Esophagus squamous epithelium (tissue), 5 donors: ENCODE measurements around the gene CRTC2. TPM values are rescaled to one million over a fixed set of nuclear protein-coding genes. Genes with fewer than 3 reads are reported as not detected.

Experiments
- DNase-seq: peaks from one replicate; lab custom pipeline; 2025; lab: John Stamatoyannopoulos, UW
- H3K27ac ChIP-seq, 4 donors: fragments of 200-600 bp; sonication (generic); one replicate each; pipeline ENCODE4 v1.5.1; 2016 to 2019; ENCODE audit warnings: mild to moderate bottlenecking in 1 of 4
- H3K27me3 ChIP-seq, 4 donors: fragments of 200-600 bp; sonication (generic); 1 replicate in 3 of 4; 2 replicates in 1 of 4; pipeline versions ENCODE4 v1.5.1 to v1.6.0; 2017 to 2021; ENCODE audit warnings: antibody characterized with exemption in 1 of 4
- H3K36me3 ChIP-seq, 3 donors: fragments of 200-600 bp; sonication (generic); one replicate each; pipeline ENCODE4 v1.5.1; 2016 to 2019
- H3K4me1 ChIP-seq, 3 donors: fragments of 200-600 bp; sonication (generic); one replicate each; pipeline ENCODE4 v1.5.1; 2017 to 2019
- H3K4me3 ChIP-seq, 4 donors: fragments of 200-600 bp; sonication (generic); 1 replicate in 3 of 4; 2 replicates in 1 of 4; pipeline ENCODE4 v1.5.1; 2016 to 2019; ENCODE audit warnings: mild to moderate bottlenecking in 2 of 4, moderate library complexity in 1 of 4
- H3K9me3 ChIP-seq, 3 donors: fragments of 200-600 bp; sonication (generic); one replicate each; pipeline ENCODE4 v1.5.1; 2016 to 2019
- POLR2A ChIP-seq, 4 donors: fragments of 450-650 bp; IDR thresholded peaks; one replicate each; pipeline ENCODE4 v1.6.1; 2017; ENCODE audit warnings: antibody characterized with exemption in 4 of 4, mild to moderate bottlenecking in 4 of 4, moderate library complexity in 3 of 4
- WGBS, 2 donors: methylation state at CpG; one replicate each; pipeline ENCODE4 v1.1.5; 2018; 5-methylcytosine and 5-hydroxymethylcytosine counted together
- intact Hi-C: fragments of 100-400 bp; cut with DNase I; formaldehyde crosslinking; loops from one replicate; pipeline ENCODE4 v1.15.0; 2022
- total RNA-seq, 4 donors: library from RNA; depleted of rRNA; stranded (reverse); fragments of >200 nt; gene quantifications; one replicate each; pipeline ENCODE4 v1.1.0, GENCODE V29; 2016
- TF ChIP-seq, protein P1 (sequence below), 6 experiments: fragments of 450-650 bp in 4 of 6; fragments of 200-600 bp in 2 of 6; sonication (generic) in 2 of 6; IDR thresholded peaks; one replicate each; pipeline ENCODE4 v1.5.1; 2016 to 2019; ENCODE audit warnings: antibody characterized with exemption in 6 of 6, mild to moderate bottlenecking in 4 of 6, moderate library complexity in 4 of 6
- donor health status: DM: yes; HTN: yes; CAD: no.

CRTC2 gene
- total RNA-seq, 4 donors from 2014 or later, result 7.5 to 13.2 (median 8.0) TPM

- no peak for DNase-seq
- intact Hi-C loops, result no loop called here
- Histone ChIP-seq H3K27me3 (no peaks in the 10 kb centered on the region), H3K27ac (peak overlapping the region; percentile 91 to 100 (median 96)), H3K4me3 (peak overlapping the region in 3 of 4 donors; percentile 77 to 100 (median 99)), H3K4me1 (peaks cover 14 to 39% (median 21%) of the 10 kb centered on the region in 3 donors), H3K9me3 (no peaks in the 10 kb centered on the region), H3K36me3 (peaks cover 5 to 69% (median 45%) of the 10 kb centered on the region in 3 donors)
- WGBS, 2 donors, result 73 to 83% methylated on average over 2 to 7 of the region's 15 CpGs
- TF ChIP-seq, protein P1, sequence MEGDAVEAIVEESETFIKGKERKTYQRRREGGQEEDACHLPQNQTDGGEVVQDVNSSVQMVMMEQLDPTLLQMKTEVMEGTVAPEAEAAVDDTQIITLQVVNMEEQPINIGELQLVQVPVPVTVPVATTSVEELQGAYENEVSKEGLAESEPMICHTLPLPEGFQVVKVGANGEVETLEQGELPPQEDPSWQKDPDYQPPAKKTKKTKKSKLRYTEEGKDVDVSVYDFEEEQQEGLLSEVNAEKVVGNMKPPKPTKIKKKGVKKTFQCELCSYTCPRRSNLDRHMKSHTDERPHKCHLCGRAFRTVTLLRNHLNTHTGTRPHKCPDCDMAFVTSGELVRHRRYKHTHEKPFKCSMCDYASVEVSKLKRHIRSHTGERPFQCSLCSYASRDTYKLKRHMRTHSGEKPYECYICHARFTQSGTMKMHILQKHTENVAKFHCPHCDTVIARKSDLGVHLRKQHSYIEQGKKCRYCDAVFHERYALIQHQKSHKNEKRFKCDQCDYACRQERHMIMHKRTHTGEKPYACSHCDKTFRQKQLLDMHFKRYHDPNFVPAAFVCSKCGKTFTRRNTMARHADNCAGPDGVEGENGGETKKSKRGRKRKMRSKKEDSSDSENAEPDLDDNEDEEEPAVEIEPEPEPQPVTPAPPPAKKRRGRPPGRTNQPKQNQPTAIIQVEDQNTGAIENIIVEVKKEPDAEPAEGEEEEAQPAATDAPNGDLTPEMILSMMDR (IDR thresholded peaks at IDR 0.05), result no peak
- TF ChIP-seq POLR2A (IDR thresholded peaks at IDR 0.05), result no peak
Observed at GRCh38 chr1:153944005-153944826, 14.2 kb downstream of the CRTC2 start.

DNA sequence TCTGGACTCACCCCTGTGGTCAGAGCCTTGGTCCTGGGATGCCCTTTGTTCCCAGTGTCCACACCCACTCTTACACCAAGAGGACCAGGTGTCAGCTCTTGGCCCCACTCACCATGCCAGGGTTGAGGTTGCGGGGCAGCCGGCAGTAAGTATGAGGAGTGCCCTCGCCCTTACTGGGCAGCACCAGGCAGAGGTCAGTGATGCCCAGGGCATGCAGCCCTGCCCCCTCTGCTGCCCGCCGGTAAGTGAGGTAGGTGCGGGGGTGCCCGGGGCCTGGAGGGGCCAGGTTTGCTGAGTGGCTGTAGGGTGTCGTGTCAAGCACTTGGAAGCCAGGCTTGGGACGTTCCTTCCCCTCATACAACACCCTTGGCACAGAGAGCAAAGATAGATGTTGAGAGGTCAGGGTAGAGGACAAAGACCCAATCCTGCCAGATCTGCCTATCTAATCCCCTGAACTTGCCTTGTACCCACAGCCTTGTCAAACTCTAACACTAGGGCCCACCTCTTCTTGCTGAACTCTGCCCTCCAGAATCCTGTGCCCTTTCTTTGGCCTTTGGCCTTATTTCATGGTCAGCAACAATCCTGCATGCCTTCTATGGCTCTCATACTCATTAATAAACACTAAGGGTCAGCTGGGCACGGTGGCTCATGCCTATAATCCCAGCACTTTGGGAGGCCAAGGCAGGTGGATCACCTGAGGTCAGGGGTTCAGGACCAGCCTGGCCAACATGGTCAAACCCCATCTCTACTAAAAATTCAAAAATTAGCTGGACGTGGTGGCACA is 15.5 kb downstream of the CRTC2 start:
- TF ChIP-seq POLR2A (IDR thresholded peaks at IDR 0.05), result no peak
- TF ChIP-seq, protein P1 (IDR thresholded peaks at IDR 0.05), result no peak
- WGBS, 2 donors, result 86% methylated on average over 7 of the region's 11 CpGs; no CpG with 5 or more reads in 1 of the 2 donors
- intact Hi-C loops, result no loop called here

GRCh38 chr1:153941826-153942725 is 16.3 kb downstream of the CRTC2 start:
- intact Hi-C loops, result no loop called here
- no peak overlapping the region for H3K27ac ChIP-seq
- no peaks in the 10 kb centered on the region for H3K9me3 ChIP-seq
- no peak overlapping the region for H3K4me3 ChIP-seq
- H3K36me3 ChIP-seq, result peaks cover 5 to 69% (median 28%) of the 10 kb centered on the region in 3 donors
- peaks cover 14 to 34% (median 19%) of the 10 kb centered on the region in 3 donors for H3K4me1 ChIP-seq
- DNase-seq, result no peak
- H3K27me3 ChIP-seq, result no peaks in the 10 kb centered on the region
- no peak for TF ChIP-seq POLR2A (IDR thresholded peaks at IDR 0.05)
- TF ChIP-seq, protein P1 (IDR thresholded peaks at IDR 0.05), result no peak
- WGBS, 2 donors, result 95 to 96% methylated on average over 3 to 10 of the region's 34 CpGs

More for the DNA sequence above, 15.5 kb downstream of the CRTC2 start:
- Histone ChIP-seq H3K4me1 (peaks cover 14 to 39% (median 21%) of the 10 kb centered on the region in 3 donors), H3K4me3 (no peak overlapping the region), H3K9me3 (no peaks in the 10 kb centered on the region), H3K27me3 (no peaks in the 10 kb centered on the region), H3K36me3 (peaks cover 5 to 69% (median 32%) of the 10 kb centered on the region in 3 donors), H3K27ac (no peak overlapping the region)
- DNase-seq, result no peak

GRCh38 chr1:153940756-153941155 is 17.7 kb downstream of the CRTC2 start:
- Histone ChIP-seq H3K4me3 (no peak overlapping the region), H3K27ac (no peak overlapping the region), H3K4me1 (peaks cover 10 to 28% (median 14%) of the 10 kb centered on the region in 3 donors), H3K27me3 (no peaks in the 10 kb centered on the region), H3K36me3 (peaks cover 13 to 82% (median 41%) of the 10 kb centered on the region in 3 donors), H3K9me3 (no peaks in the 10 kb centered on the region)
- WGBS, 2 donors, result 89 to 98% methylated on average over 7 of the region's 8 CpGs
- intact Hi-C loops, result no loop called here
- DNase-seq, result no peak
- TF ChIP-seq, protein P1 (IDR thresholded peaks at IDR 0.05), result no peak
- no peak for TF ChIP-seq POLR2A (IDR thresholded peaks at IDR 0.05)
